CD4-positive, CD25-positive, alpha-beta regulatory T cell (primary cell): ENCODE data around the gene INPP5B. TPM values are rescaled to one million over a fixed set of nuclear protein-coding genes. Genes with fewer than 3 reads are reported as not detected.

ENCODE experiments used
- ATAC-seq, 2 donors: fragments of 150-1000 bp; cut with Tn5 transposase; one replicate each; pipeline ENCODE4 v1.10.0; 2021; ENCODE audit warnings: low read depth in 2 of 2, moderate number of reproducible peaks in 2 of 2, moderate library complexity in 1 of 2
- DNase-seq, 3 donors: peaks; one replicate each; pipeline versions ENCODE4 v3.0.0 to v3.0.0-alpha.2; 2012 to 2022; ENCODE audit warnings: mixed read lengths in 1 of 3
- H3K27ac ChIP-seq: one replicate; pipeline ENCODE4 v1.7.0; 2013; ENCODE audit warnings: mild to moderate bottlenecking, low read length; ENCODE audit not compliant: insufficient read depth, poor library complexity, severe bottlenecking
- H3K27me3 ChIP-seq: one replicate; pipeline ENCODE4 v1.7.0; 2013; ENCODE audit warnings: low read length; ENCODE audit not compliant: control insufficient read depth, insufficient read depth
- H3K36me3 ChIP-seq: one replicate; pipeline ENCODE4 v1.7.0; 2013; ENCODE audit warnings: mild to moderate bottlenecking, low read length, moderate library complexity; ENCODE audit not compliant: control insufficient read depth, insufficient read depth
- H3K4me1 ChIP-seq: 2 replicates; pipeline ENCODE4 v1.7.0; 2013; ENCODE audit warnings: mild to moderate bottlenecking, low read length; ENCODE audit not compliant: insufficient read depth, control insufficient read depth, poor library complexity, severe bottlenecking
- H3K4me3 ChIP-seq: one replicate; pipeline ENCODE4 v1.7.0; 2013; ENCODE audit warnings: low read depth, mild to moderate bottlenecking, low read length, moderate library complexity
- H3K9me3 ChIP-seq, 2 experiments: 1 replicate in 1 of 2; 2 replicates in 1 of 2; pipeline ENCODE4 v1.7.0; 2013; ENCODE audit warnings: low read length in 2 of 2, mild to moderate bottlenecking in 1 of 2, moderate library complexity in 1 of 2; ENCODE audit not compliant: control insufficient read depth in 2 of 2
- H3K27ac Mint-ChIP-seq, 3 donors: one replicate each; pipeline ENCODE4 v1.8.0; 2020 to 2022; ENCODE audit warnings: mild to moderate bottlenecking in 3 of 3, mixed read lengths in 3 of 3, moderate library complexity in 2 of 3
- H3K27me3 Mint-ChIP-seq: one replicate; pipeline ENCODE4 v1.8.0; 2022; ENCODE audit warnings: mild to moderate bottlenecking, mixed read lengths
- H3K36me3 Mint-ChIP-seq: one replicate; pipeline ENCODE4 v1.8.0; 2020; ENCODE audit warnings: mixed read lengths
- H3K4me1 Mint-ChIP-seq, 4 donors: one replicate each; pipeline ENCODE4 v1.8.0; 2020 to 2022; ENCODE audit warnings: mixed read lengths in 4 of 4, mild to moderate bottlenecking in 1 of 4
- H3K4me3 Mint-ChIP-seq, 4 donors: one replicate each; pipeline ENCODE4 v1.8.0; 2020 to 2022; ENCODE audit warnings: mild to moderate bottlenecking in 4 of 4, mixed read lengths in 4 of 4, moderate library complexity in 3 of 4
- H3K9me3 Mint-ChIP-seq, 7 donors: one replicate each; pipeline ENCODE4 v1.8.0; 2020 to 2022; ENCODE audit warnings: mixed read lengths in 7 of 7, mild to moderate bottlenecking in 3 of 7, moderate library complexity in 2 of 7
- polyA plus RNA-seq, 4 donors: library from polyadenylated mRNA; unstranded; fragments of 300-500 nt; fragmentation: Illumina TruSeq; gene quantifications; one replicate each; pipeline ENCODE4 v1.2.3, GENCODE V29; 2021
- total RNA-seq: library from RNA; stranded (reverse); gene quantifications from one replicate; pipeline ENCODE4 v1.2.3, GENCODE V29; 2022

Gene INPP5B
- total and polyA plus RNA-seq, 5 donors from 2014 or later: 15.4 to 23.8 (median 19.2) TPM

GRCh38 chr1:37952738-37953137, 5.9 kb upstream of the INPP5B start:
- Histone ChIP-seq H3K27ac (no peak overlapping the region), H3K36me3 (peaks cover 11% of the 10 kb centered on the region), H3K4me3 (no peak overlapping the region), H3K27me3 (no peaks in the 10 kb centered on the region), H3K9me3 (no peaks in the 10 kb centered on the region), H3K4me1 (no peaks in the 10 kb centered on the region)
- no peaks in the 10 kb centered on the region for H3K4me1 Mint-ChIP-seq
- no peak for DNase-seq
- ATAC-seq: no peak
- peaks cover 9% of the 10 kb centered on the region for H3K36me3 Mint-ChIP-seq
- H3K9me3 Mint-ChIP-seq: peaks cover 0 to 3% (median 0%) of the 10 kb centered on the region in 7 donors
- H3K27ac Mint-ChIP-seq: no peak overlapping the region
- no peak overlapping the region for H3K4me3 Mint-ChIP-seq
- H3K27me3 Mint-ChIP-seq: no peaks in the 10 kb centered on the region

- no peaks in the 10 kb centered on the region for H3K27me3 Mint-ChIP-seq
- peaks cover 0 to 6% (median 4%) of the 10 kb centered on the region in 4 donors for H3K4me1 Mint-ChIP-seq
- peaks cover 4% of the 10 kb centered on the region for H3K36me3 ChIP-seq
- no peaks in the 10 kb centered on the region for H3K4me1 ChIP-seq
- no peak for DNase-seq
- H3K9me3 Mint-ChIP-seq: peaks cover 0 to 3% (median 0%) of the 10 kb centered on the region in 7 donors
- H3K36me3 Mint-ChIP-seq: peaks cover 6% of the 10 kb centered on the region
- H3K9me3 ChIP-seq: no peaks in the 10 kb centered on the region
- no peak overlapping the region for H3K27ac ChIP-seq
- H3K4me3 Mint-ChIP-seq: no peak overlapping the region
- no peak overlapping the region for H3K4me3 ChIP-seq
- H3K27ac Mint-ChIP-seq: peak overlapping the region in 2 of 3 donors; percentile 52
- no peaks in the 10 kb centered on the region for H3K27me3 ChIP-seq
- ATAC-seq: no peak
Measured at GRCh38 chr1:37951783-37952624, 5.2 kb upstream of the INPP5B start.

- ATAC-seq (no peak), DNase-seq (no peak)
- Histone ChIP-seq H3K27me3 (no peaks in the 10 kb centered on the region), H3K4me1 (no peaks in the 10 kb centered on the region), H3K27ac (no peak overlapping the region), H3K9me3 (no peaks in the 10 kb centered on the region), H3K4me3 (no peak overlapping the region), H3K36me3 (peaks cover under 1% of the 10 kb centered on the region)
- Mint-ChIP-seq H3K27ac (peak overlapping the region in 2 of 3 donors; percentile 52), H3K36me3 (peaks cover 5% of the 10 kb centered on the region), H3K9me3 (peaks cover 0 to 3% (median 0%) of the 10 kb centered on the region in 7 donors), H3K27me3 (no peaks in the 10 kb centered on the region), H3K4me1 (peaks cover 0 to 12% (median 5%) of the 10 kb centered on the region in 4 donors), H3K4me3 (no peak overlapping the region)
Measured at GRCh38 chr1:37951041-37951782, 4.4 kb upstream of the INPP5B start.

- no peaks in the 10 kb centered on the region for H3K4me1 ChIP-seq
- no peaks in the 10 kb centered on the region for H3K27me3 ChIP-seq
- H3K27ac ChIP-seq: no peak overlapping the region
Measured at GRCh38 chr1:37949524-37950152, 2.8 kb upstream of the INPP5B start.

GRCh38 chr1:37948841-37949240, 2.0 kb upstream of the INPP5B start:
- Histone ChIP-seq H3K27ac (no peak overlapping the region), H3K27me3 (no peaks in the 10 kb centered on the region), H3K4me1 (no peaks in the 10 kb centered on the region), H3K4me3 (no peak overlapping the region), H3K9me3 (no peaks in the 10 kb centered on the region), H3K36me3 (no peaks in the 10 kb centered on the region)
- ATAC-seq: no peak
- DNase-seq: no peak
- no peaks in the 10 kb centered on the region for H3K27me3 Mint-ChIP-seq
- H3K4me1 Mint-ChIP-seq: peaks cover 0 to 12% (median 5%) of the 10 kb centered on the region in 4 donors
- no peaks in the 10 kb centered on the region for H3K36me3 Mint-ChIP-seq
- H3K27ac Mint-ChIP-seq: peak overlapping the region in 1 of 3 donors; percentile 59
- H3K4me3 Mint-ChIP-seq: no peak overlapping the region
- peaks cover 0 to 3% (median 0%) of the 10 kb centered on the region in 7 donors for H3K9me3 Mint-ChIP-seq

More at GRCh38 chr1:37949524-37950152, 2.8 kb upstream of the INPP5B start:
- no peak for ATAC-seq
- Mint-ChIP-seq H3K9me3 (peaks cover 0 to 3% (median 0%) of the 10 kb centered on the region in 7 donors), H3K27ac (peak overlapping the region in 1 of 3 donors; percentile 82), H3K4me1 (peaks cover 0 to 12% (median 5%) of the 10 kb centered on the region in 4 donors), H3K4me3 (no peak overlapping the region), H3K27me3 (no peaks in the 10 kb centered on the region), H3K36me3 (no peaks in the 10 kb centered on the region)
- no peaks in the 10 kb centered on the region for H3K36me3 ChIP-seq
- DNase-seq: no peak
- H3K9me3 ChIP-seq: no peaks in the 10 kb centered on the region
- no peak overlapping the region for H3K4me3 ChIP-seq

- no peak overlapping the region for H3K27ac ChIP-seq
- Mint-ChIP-seq H3K4me3 (no peak overlapping the region), H3K27ac (no peak overlapping the region)
Measured at GRCh38 chr1:37948166-37948565, 1.3 kb upstream of the INPP5B start.

GRCh38 chr1:37947364-37947763, 511 bp upstream of the INPP5B start:
- Histone ChIP-seq H3K36me3 (no peaks in the 10 kb centered on the region), H3K27me3 (no peaks in the 10 kb centered on the region), H3K9me3 (no peaks in the 10 kb centered on the region), H3K27ac (no peak overlapping the region), H3K4me3 (peak overlapping the region; percentile 24), H3K4me1 (no peaks in the 10 kb centered on the region)
- DNase-seq (peak in 1 of 3 donors; percentile 16), ATAC-seq (no peak)
- Mint-ChIP-seq H3K9me3 (peaks cover 0 to 5% (median 0%) of the 10 kb centered on the region in 7 donors), H3K4me1 (peaks cover 0 to 12% (median 5%) of the 10 kb centered on the region in 4 donors), H3K27me3 (no peaks in the 10 kb centered on the region), H3K27ac (peak overlapping the region in 2 of 3 donors; percentile 48 to 82), H3K36me3 (no peaks in the 10 kb centered on the region), H3K4me3 (peak overlapping the region in 3 of 4 donors; percentile 59 to 88 (median 85))

More at GRCh38 chr1:37948166-37948565, 1.3 kb upstream of the INPP5B start:
- Histone ChIP-seq H3K27me3 (no peaks in the 10 kb centered on the region), H3K4me1 (no peaks in the 10 kb centered on the region), H3K9me3 (no peaks in the 10 kb centered on the region), H3K36me3 (no peaks in the 10 kb centered on the region), H3K4me3 (no peak overlapping the region)
- ATAC-seq: no peak
- Mint-ChIP-seq H3K4me1 (peaks cover 0 to 12% (median 5%) of the 10 kb centered on the region in 4 donors), H3K27me3 (no peaks in the 10 kb centered on the region), H3K36me3 (no peaks in the 10 kb centered on the region), H3K9me3 (peaks cover 0 to 4% (median 0%) of the 10 kb centered on the region in 7 donors)
- no peak for DNase-seq
